OCI-LY7 (cell line): ENCODE measurements around the gene UTS2. TPM values are rescaled to one million over a fixed set of nuclear protein-coding genes. Genes with fewer than 3 reads are reported as not detected.

Experiments used
- BruUV-seq: library from RNA; stranded (reverse); fragments of 400-500 nt; replicated peaks from 2 replicates; lab custom pipeline; 2021; lab: Mats Ljungman, UMichigan
- CTCF ChIA-PET: fragments of 300-600 bp; sonication (Branson Sonifier 250); formaldehyde crosslinking; loops from one replicate; lab custom pipeline; 2022; ENCODE audit warnings: antibody characterized with exemption; ENCODE audit not compliant: unreplicated experiment; lab: Charles Lee
- POLR2A ChIA-PET: fragments of 300-600 bp; sonication (Branson Sonifier 250); formaldehyde crosslinking; loops from one replicate; lab custom pipeline; 2022; ENCODE audit warnings: antibody characterized with exemption; lab: Charles Lee
- DNase-seq: peaks from one replicate; pipeline ENCODE4 v3.0.0-alpha.2; 2015; ENCODE audit warnings: low spot score
- H2AFZ ChIP-seq: fragments of 200-600 bp; sonication (generic), shearing (Covaris generic); 2 replicates; pipeline ENCODE4 v1.6.1; 2014; ENCODE audit warnings: mild to moderate bottlenecking, antibody characterized with exemption, low read length, moderate library complexity
- H3K27ac ChIP-seq: fragments of 200-600 bp; sonication (generic); 2 replicates; pipeline ENCODE4 v1.5.1; 2014; ENCODE audit warnings: mixed run types, low read depth, mild to moderate bottlenecking, moderate library complexity, low read length, inconsistent platforms; ENCODE audit not compliant: poor library complexity, severe bottlenecking
- H3K36me3 ChIP-seq: fragments of 200-600 bp; sonication (generic); 2 replicates; pipeline ENCODE4 v1.6.1; 2014; ENCODE audit warnings: mild to moderate bottlenecking, antibody characterized with exemption, low read length, moderate library complexity, mixed read lengths; ENCODE audit not compliant: insufficient read depth
- H3K4me1 ChIP-seq: fragments of 200-600 bp; sonication (generic); 2 replicates; pipeline ENCODE4 v1.5.1; 2014; ENCODE audit warnings: mild to moderate bottlenecking, low read length; ENCODE audit not compliant: insufficient read depth, poor library complexity, severe bottlenecking
- H3K4me2 ChIP-seq: fragments of 200-600 bp; sonication (generic); 2 replicates; pipeline ENCODE4 v1.6.1; 2014; ENCODE audit warnings: mild to moderate bottlenecking, low read length
- H3K4me3 ChIP-seq: fragments of 200-600 bp; sonication (generic); 2 replicates; pipeline ENCODE4 v1.5.1; 2014; ENCODE audit warnings: mild to moderate bottlenecking, low read depth, low read length; ENCODE audit not compliant: poor library complexity, severe bottlenecking
- H3K79me2 ChIP-seq: fragments of 200-600 bp; sonication (generic); 2 replicates; pipeline ENCODE4 v1.6.1; 2016; ENCODE audit warnings: low read depth, mild to moderate bottlenecking, low read length, moderate library complexity, mixed read lengths; ENCODE audit not compliant: insufficient read depth
- H3K9me2 ChIP-seq: fragments of 200-600 bp; sonication (generic); 2 replicates; pipeline ENCODE4 v1.6.1; 2016; ENCODE audit warnings: mild to moderate bottlenecking, low read length, mixed read lengths; ENCODE audit not compliant: insufficient read depth
- H3K9me3 ChIP-seq: fragments of 200-600 bp; sonication (generic); 2 replicates; pipeline ENCODE4 v1.6.1; 2014; ENCODE audit warnings: mild to moderate bottlenecking, mixed run types, low read length, mixed read lengths
- H4K20me1 ChIP-seq: fragments of 200-600 bp; sonication (generic); 2 replicates; pipeline ENCODE4 v1.6.1; 2014; ENCODE audit warnings: mild to moderate bottlenecking, antibody characterized with exemption, low read length, moderate library complexity, mixed read lengths; ENCODE audit not compliant: insufficient read depth
- CTCF ChIP-seq: fragments of 200-600 bp; sonication (generic); conservative IDR thresholded peaks from 2 replicates; pipeline ENCODE4 v1.5.1; 2014; ENCODE audit warnings: mild to moderate bottlenecking, antibody characterized with exemption, low read length, moderate library complexity, mixed read lengths
- EZH2phosphoT487 ChIP-seq: fragments of 200-600 bp; sonication (generic); IDR thresholded peaks from 2 replicates; pipeline ENCODE4 v1.6.1; 2018; ENCODE audit warnings: low read depth, borderline replicate concordance, mild to moderate bottlenecking, mixed run types, antibody characterized with exemption, low read length, moderate library complexity, mixed read lengths
- intact Hi-C: fragments of 100-400 bp; cut with micrococcal nuclease; formaldehyde crosslinking; loops from one replicate; pipeline ENCODE4 v1.10.0; 2022; ENCODE audit not compliant: unreplicated experiment
- total RNA-seq, 2 experiments: library from RNA; depleted of rRNA in 1 of 2; stranded (reverse); fragments of >200 nt in 1 of 2; shearing (Covaris generic) in 1 of 2; gene quantifications; 2 replicates each; pipeline ENCODE4 v1.2.3, GENCODE V29; 2014 to 2022

Gene UTS2
- total RNA-seq, 2 experiments from 2014 or later, result not detected

- Histone ChIP-seq H3K9me2 (no peaks in the 10 kb centered on the region), H3K27ac (no peak overlapping the region), H3K36me3 (no peaks in the 10 kb centered on the region), H3K4me1 (no peaks in the 10 kb centered on the region), H3K4me3 (no peak overlapping the region), H3K79me2 (no peaks in the 10 kb centered on the region), H3K4me2 (no peak overlapping the region), H4K20me1 (no peaks in the 10 kb centered on the region), H3K9me3 (peaks cover 18% of the 10 kb centered on the region; the same call in 1 of the 2 replicates), H2AFZ (no peak overlapping the region)
- BruUV-seq, result no TSS peak
- TF ChIP-seq EZH2phosphoT487 (no peak), CTCF (no peak)
- POLR2A ChIA-PET, result interaction anchor here (0.6 kb wide), 1 partner anchor 11 kb away, joined by 3 read pairs; no protein-coding TSS in a partner anchor
- DNase-seq, result no peak
- CTCF ChIA-PET, result no interaction called here
- intact Hi-C loops, result no loop called here
Observed at GRCh38 chr1:7811476-7811875, 41.4 kb downstream of the UTS2 start.

GRCh38 chr1:7810395-7810794, 42.5 kb downstream of the UTS2 start:
- Histone ChIP-seq H3K36me3 (no peaks in the 10 kb centered on the region), H3K9me3 (peaks cover 18% of the 10 kb centered on the region; the same call in 1 of the 2 replicates), H3K9me2 (no peaks in the 10 kb centered on the region), H3K4me3 (no peak overlapping the region), H3K4me2 (no peak overlapping the region), H3K27ac (no peak overlapping the region), H2AFZ (no peak overlapping the region), H3K4me1 (no peaks in the 10 kb centered on the region), H3K79me2 (no peaks in the 10 kb centered on the region), H4K20me1 (no peaks in the 10 kb centered on the region)
- ChIA-PET CTCF (no interaction called here), POLR2A (interaction anchor here (0.9 kb wide), 1 partner anchor 13 kb away, joined by 3 read pairs; no protein-coding TSS in a partner anchor)
- no peak for TF ChIP-seq CTCF
- no peak for TF ChIP-seq EZH2phosphoT487
- intact Hi-C loops, result no loop called here
- no TSS peak for BruUV-seq
- no peak for DNase-seq

GRCh38 chr1:7809742-7810141, 43.1 kb downstream of the UTS2 start:
- CTCF ChIA-PET, result no interaction called here
- intact Hi-C loops, result loop anchor here (2.0 kb wide), 1 partner anchor 93 kb away; no protein-coding TSS in a partner anchor
- no peaks in the 10 kb centered on the region for H3K9me2 ChIP-seq

More at GRCh38 chr1:7809742-7810141, 43.1 kb downstream of the UTS2 start:
- no peaks in the 10 kb centered on the region for H4K20me1 ChIP-seq
- no peak for TF ChIP-seq CTCF
- TF ChIP-seq EZH2phosphoT487, result no peak
- POLR2A ChIA-PET, result interaction anchor here (0.9 kb wide), 1 partner anchor 13 kb away, joined by 3 read pairs; no protein-coding TSS in a partner anchor
- H3K4me1 ChIP-seq, result no peaks in the 10 kb centered on the region
- no peak for DNase-seq
- H3K36me3 ChIP-seq, result no peaks in the 10 kb centered on the region
- H3K4me2 ChIP-seq, result no peak overlapping the region
- H3K4me3 ChIP-seq, result no peak overlapping the region
- H3K9me3 ChIP-seq, result peaks cover 15% of the 10 kb centered on the region; the same call in 1 of the 2 replicates
- H3K79me2 ChIP-seq, result no peaks in the 10 kb centered on the region
- no TSS peak for BruUV-seq
- H2AFZ ChIP-seq, result no peak overlapping the region
- H3K27ac ChIP-seq, result no peak overlapping the region
